ENCODE data around the gene UCN2. TPM values are rescaled to one million over a fixed set of nuclear protein-coding genes. Genes with fewer than 3 reads are reported as not detected.

UCN2 gene
- total and polyA plus RNA-seq, 2 of the 4 experiments (the other 2 are of a cell fraction), result 0.54 to 2.7 TPM

- no peak for ATAC-seq (ENCODE audit: low read depth)
- no peak for DNase-seq
- Histone ChIP-seq H4K20me1 (ENCODE audit: insufficient read depth, low read length) (no peaks in the 10 kb centered on the region; the same call in 1 of the 2 replicates), H2BK120ac (ENCODE audit: low read depth, low read length) (no peak overlapping the region), H3K18ac (ENCODE audit: low read depth, low read length) (no peak overlapping the region), H4K5ac (ENCODE audit: low read depth, low read length) (no peak overlapping the region), H3K4me1 (ENCODE audit: control insufficient read depth, insufficient read depth, low read length) (peaks cover 28% of the 10 kb centered on the region), H2BK20ac (ENCODE audit: low read depth, low read length) (no peak overlapping the region), H2AK5ac (ENCODE audit: low read depth, low read length) (peak overlapping the region; percentile 28), H3K9ac (ENCODE audit: low read depth, low read length) (no peak overlapping the region), H2BK15ac (ENCODE audit: low read depth, low read length) (no peak overlapping the region), H3K56ac (ENCODE audit: extremely low read depth, insufficient read depth, low read length) (no peak overlapping the region), H3K27me3 (ENCODE audit: control insufficient read depth, insufficient read depth, low read length) (no peaks in the 10 kb centered on the region), H3K4me2 (ENCODE audit: low read depth, low read length) (no peak overlapping the region), H2AK9ac (replicated peaks; ENCODE audit: low read depth, low read length, poor library complexity) (peak overlapping the region; percentile 85), H3K9me3 (ENCODE audit: control insufficient read depth, insufficient read depth, low read length) (no peaks in the 10 kb centered on the region), H3K4ac (ENCODE audit: low read depth, low read length) (no peak overlapping the region), H3K79me1 (ENCODE audit: low read depth in 1 of 2, low read length in 2 of 2) (peaks cover 28 to 82% of the 10 kb centered on the region in 2 experiments), H4K91ac (ENCODE audit: insufficient read depth, low read depth, low read length) (no peak overlapping the region), H2BK5ac (ENCODE audit: low read depth, low read length, poor library complexity, severe bottlenecking) (no peak overlapping the region), H3K14ac (replicated peaks; ENCODE audit: low read depth, low read length) (no peak overlapping the region; the same call in 1 of the 2 replicates), H2AFZ (replicated peaks; ENCODE audit: low read length, poor library complexity) (no peak overlapping the region), H3K36me3 (ENCODE audit: control insufficient read depth, insufficient read depth, low read length) (peaks cover 52% of the 10 kb centered on the region), H3K9me1 (ENCODE audit: insufficient read depth, low read length) (peaks cover 49% of the 10 kb centered on the region), H3K23ac (ENCODE audit: low read depth, low read length) (no peak overlapping the region), H4K8ac (ENCODE audit: low read depth in 2 of 2, low read length in 2 of 2) (no peak overlapping the region), H3K27ac (ENCODE audit: insufficient read depth, low read length) (no peak overlapping the region), H3K4me3 (ENCODE audit: insufficient read depth, low read depth, low read length) (no peak overlapping the region)
- intact Hi-C loops (cut with micrococcal nuclease), result no loop called here
- WGBS, 2 experiments (ENCODE audit: extremely low coverage in 2 of 2, insufficient read length in 1 of 2), result 100% methylated on average over 4 of the region's 22 CpGs; no CpG with 5 or more reads in 1 of the 2 experiments
- TF ChIP-seq BHLHE40 (IDR thresholded peaks at IDR 0.05; ENCODE audit: low read depth, low read length), result no peak
- TF ChIP-seq RAD21 (IDR thresholded peaks at IDR 0.05; ENCODE audit: low read length), result no peak
- TF ChIP-seq USF2 (IDR thresholded peaks at IDR 0.05; ENCODE audit: low read depth, low read length), result no peak
- no peak for TF ChIP-seq CTCF (conservative IDR thresholded peaks at IDR 0.05; ENCODE audit: low read depth, low read length)
- dilution Hi-C loops (cut with HindIII; ENCODE audit: low sequenced_read_pairs, unreplicated experiment), result no loop called here
- no TSS peak for BruUV-seq (replicated peaks)
- CTCF ChIA-PET, result no interaction called here
- in situ Hi-C loops (cut with MboI; ENCODE audit: low sequenced_read_pairs), result no loop called here
- POLR2A ChIA-PET (ENCODE audit: unreplicated experiment), result no interaction called here
Observed at GRCh38 chr3:48591886-48592518, 28.4 kb upstream of the UCN2 start.
